GM19372 (cell line): ENCODE measurements around the gene CCDC107.

ENCODE experiments used
- ATAC-seq: cut with Tn5 transposase; IDR thresholded peaks from one replicate; pipeline ENCODE4 v1.9.1; 2021; ENCODE audit warnings: mild to moderate bottlenecking, low read depth, moderate library complexity; ENCODE audit not compliant: unreplicated experiment

Gene CCDC107

GRCh38 chr9:35657546-35658136, 451 bp upstream of the CCDC107 start, which contains the start of gene RMRP:
RMRP (minus strand) TSS chr9:35658019.
- ATAC-seq = peak; percentile 86

GRCh38 chr9:35658968-35659220, 802 bp downstream of the CCDC107 start:
- ATAC-seq = no peak

GRCh38 chr9:35659340-35659739, 1.2 kb downstream of the CCDC107 start:
- no peak for ATAC-seq

- ATAC-seq = no peak
These were observed 2.9 kb downstream of the CCDC107 start for GRCh38 chr9:35660966-35661415.

- ATAC-seq = no peak
These were observed 3.8 kb downstream of the CCDC107 start for GRCh38 chr9:35661756-35662350.

GRCh38 chr9:35662437-35662836, 4.3 kb downstream of the CCDC107 start:
- no peak for ATAC-seq

GRCh38 chr9:35664531-35665470, 6.7 kb downstream of the CCDC107 start, which contains the start of gene ARHGEF39:
ARHGEF39 (minus strand) TSS chr9:35665195; CDS start chr9:35665169, 26 bp downstream.
- ATAC-seq = peak; percentile 88

- no peak for ATAC-seq
These were observed 7.4 kb downstream of the CCDC107 start for GRCh38 chr9:35665471-35665818.

- no peak for ATAC-seq
These were observed 8.0 kb downstream of the CCDC107 start for GRCh38 chr9:35666045-35666444.

GRCh38 chr9:35666549-35666948, 8.5 kb downstream of the CCDC107 start:
- ATAC-seq = no peak

GRCh38 chr9:35667939-35668338, 9.8 kb downstream of the CCDC107 start:
- ATAC-seq = no peak

GRCh38 chr9:35669331-35670145, 11.4 kb downstream of the CCDC107 start:
- ATAC-seq = no peak

GRCh38 chr9:35673132-35674024, 15.3 kb downstream of the CCDC107 start, which contains the start of gene CA9:
CA9 (plus strand) TSS chr9:35673928; CDS start chr9:35673960, 32 bp downstream.
- ATAC-seq = no peak

GRCh38 chr9:35674025-35674361, 15.9 kb downstream of the CCDC107 start:
- ATAC-seq = no peak

- ATAC-seq = no peak
These were observed 17.1 kb downstream of the CCDC107 start for GRCh38 chr9:35675204-35675603.

- no peak for ATAC-seq
These were observed 17.8 kb downstream of the CCDC107 start for GRCh38 chr9:35675732-35676392.

GRCh38 chr9:35679091-35679490, 21.0 kb downstream of the CCDC107 start:
- no peak for ATAC-seq

GRCh38 chr9:35679766-35680330, 21.8 kb downstream of the CCDC107 start:
- no peak for ATAC-seq
